ENCODE results near the gene NPHP1.
"Not testable (repeated sequence)": the region's sequence is repeated elsewhere in the genome, so short reads cannot be mapped to it uniquely, and the experiment has no call there.

The NPHP1 gene

DNA sequence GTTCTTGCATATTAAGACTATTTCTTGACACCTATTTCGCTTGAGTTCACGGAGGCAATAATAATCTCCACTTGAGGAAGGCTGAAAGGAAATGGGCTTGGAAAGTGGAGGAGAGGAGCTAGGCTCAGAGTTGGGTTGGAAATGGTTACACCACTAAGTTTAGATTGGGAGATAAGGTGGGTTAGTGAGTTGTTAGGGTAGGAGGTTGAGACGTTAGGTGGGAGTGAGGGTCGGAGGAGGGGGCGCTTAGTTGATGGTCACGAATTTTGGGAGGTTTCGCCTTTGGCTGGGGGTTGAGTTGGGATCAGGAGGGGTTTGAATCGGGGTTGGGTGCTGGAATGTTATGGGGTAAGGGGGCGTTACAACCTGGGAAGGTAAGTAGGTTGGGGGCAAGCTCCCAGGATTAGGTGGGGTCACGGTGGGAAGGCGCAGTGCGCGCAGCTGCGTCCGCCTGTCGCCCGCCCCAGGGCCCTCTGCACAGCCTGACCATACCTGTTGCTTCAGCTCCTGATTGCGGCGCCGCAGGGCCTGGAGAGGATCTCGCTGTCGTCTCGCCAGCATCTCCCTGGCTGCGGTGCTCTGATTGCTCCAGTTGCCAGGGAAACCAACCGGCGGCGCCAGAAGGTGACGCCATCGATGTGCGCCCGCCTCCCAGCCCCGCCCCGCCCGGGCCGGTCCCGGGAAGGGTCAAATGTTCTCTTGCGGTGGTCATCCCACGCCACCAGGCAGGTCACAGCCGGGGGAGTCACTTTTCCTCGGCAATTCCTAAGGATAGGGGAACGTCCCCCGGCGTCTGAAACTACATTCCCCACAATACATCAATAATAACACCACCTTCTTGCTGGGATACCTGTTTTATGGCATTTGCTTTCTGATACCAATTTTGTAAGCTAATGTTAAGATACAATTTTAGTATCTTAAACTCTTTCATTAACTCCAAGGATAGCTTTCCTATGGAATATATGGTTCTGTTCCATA is at the start of gene NPHP1:
Gene NPHP1 (minus strand): TSS at position 606 of the 978 bp plus-strand sequence. CDS start 45 bp downstream, at position 561.
- peaks cover 12% of the 10 kb centered on the region for H3K4me1 ChIP-seq (ENCODE audit: insufficient read depth, low read length, poor library complexity, severe bottlenecking)
- peak within 1 kb of the TSS; percentile 77 for H2AFZ ChIP-seq (ENCODE audit: low read length)
- peak within 1 kb of the TSS; percentile 83 for H3K4me2 ChIP-seq (ENCODE audit: low read depth, low read length, poor library complexity, severe bottlenecking)
- no peaks in the 10 kb centered on the region for H3F3A ChIP-seq (ENCODE audit: low read depth)
- no peak for TF ChIP-seq EZH2phosphoT487 (IDR thresholded peaks at IDR 0.05; ENCODE audit: borderline replicate concordance)
- TF ChIP-seq, protein P1, sequence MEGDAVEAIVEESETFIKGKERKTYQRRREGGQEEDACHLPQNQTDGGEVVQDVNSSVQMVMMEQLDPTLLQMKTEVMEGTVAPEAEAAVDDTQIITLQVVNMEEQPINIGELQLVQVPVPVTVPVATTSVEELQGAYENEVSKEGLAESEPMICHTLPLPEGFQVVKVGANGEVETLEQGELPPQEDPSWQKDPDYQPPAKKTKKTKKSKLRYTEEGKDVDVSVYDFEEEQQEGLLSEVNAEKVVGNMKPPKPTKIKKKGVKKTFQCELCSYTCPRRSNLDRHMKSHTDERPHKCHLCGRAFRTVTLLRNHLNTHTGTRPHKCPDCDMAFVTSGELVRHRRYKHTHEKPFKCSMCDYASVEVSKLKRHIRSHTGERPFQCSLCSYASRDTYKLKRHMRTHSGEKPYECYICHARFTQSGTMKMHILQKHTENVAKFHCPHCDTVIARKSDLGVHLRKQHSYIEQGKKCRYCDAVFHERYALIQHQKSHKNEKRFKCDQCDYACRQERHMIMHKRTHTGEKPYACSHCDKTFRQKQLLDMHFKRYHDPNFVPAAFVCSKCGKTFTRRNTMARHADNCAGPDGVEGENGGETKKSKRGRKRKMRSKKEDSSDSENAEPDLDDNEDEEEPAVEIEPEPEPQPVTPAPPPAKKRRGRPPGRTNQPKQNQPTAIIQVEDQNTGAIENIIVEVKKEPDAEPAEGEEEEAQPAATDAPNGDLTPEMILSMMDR (conservative IDR thresholded peaks at IDR 0.05; ENCODE audit: low read length), result no peak
- H3K27me3 ChIP-seq (ENCODE audit: insufficient read depth, low read length, poor library complexity, severe bottlenecking), result no peaks in the 10 kb centered on the region
- peak within 1 kb of the TSS; percentile 49 for H3K9ac ChIP-seq (ENCODE audit: low read depth, low read length, poor library complexity, severe bottlenecking)
- H3K4me3 ChIP-seq (ENCODE audit: low read length, poor library complexity, severe bottlenecking), result peak within 1 kb of the TSS; percentile 71
- H3K9me3 ChIP-seq (ENCODE audit: insufficient read depth, low read depth, low read length), result no peaks in the 10 kb centered on the region
- H3K79me2 ChIP-seq (ENCODE audit: insufficient read depth, low read length), result no peaks in the 10 kb centered on the region
- H3K36me3 ChIP-seq (ENCODE audit: insufficient read depth, low read length), result no peaks in the 10 kb centered on the region
- H3K9me2 ChIP-seq (replicated peaks; ENCODE audit: low read depth, low read length), result no peaks in the 10 kb centered on the region
- no peaks in the 10 kb centered on the region for H4K20me1 ChIP-seq (ENCODE audit: insufficient read depth, low read length, poor library complexity, severe bottlenecking)

DNA sequence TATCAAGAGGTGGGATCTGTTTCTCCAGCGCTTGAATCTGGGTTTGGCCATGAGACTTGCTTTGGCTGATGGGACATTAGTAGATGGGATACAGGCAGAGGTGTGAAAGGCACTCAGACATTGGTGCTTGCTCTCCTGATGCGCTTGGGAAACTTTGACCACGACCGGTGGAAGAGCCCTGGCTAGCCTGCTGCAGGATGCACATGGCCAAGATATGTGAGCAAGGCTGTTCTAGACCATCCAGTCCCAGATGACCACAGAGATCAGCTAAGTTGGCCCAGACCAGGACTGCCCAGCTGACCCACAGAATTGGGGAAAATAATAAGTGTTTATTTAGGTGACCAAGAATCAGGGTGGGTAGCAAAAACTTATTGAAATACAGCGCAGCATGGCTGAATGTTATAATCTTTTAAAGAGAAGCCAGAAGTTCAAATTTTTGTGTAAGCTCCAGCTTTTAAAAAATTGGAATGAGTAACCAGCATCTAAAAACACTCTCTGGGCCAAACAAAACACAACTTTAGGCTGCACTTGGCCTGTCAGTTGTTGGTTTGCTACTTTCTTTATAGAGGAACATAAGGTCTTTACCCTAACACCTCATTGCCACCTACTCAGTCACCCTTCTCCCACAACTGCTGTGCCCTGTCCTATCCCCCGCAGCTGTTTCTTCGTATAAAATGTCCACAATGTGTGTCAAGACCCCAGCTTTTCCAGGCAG is 43.4 kb upstream of the NPHP1 start:
- not testable (repeated sequence) for H3K9me3 ChIP-seq (ENCODE audit: insufficient read depth, low read depth, low read length); H2AFZ ChIP-seq (ENCODE audit: low read length); H3K4me2 ChIP-seq (ENCODE audit: low read depth, low read length, poor library complexity, severe bottlenecking); H4K20me1 ChIP-seq (ENCODE audit: insufficient read depth, low read length, poor library complexity, severe bottlenecking); H3K9me2 ChIP-seq (replicated peaks; ENCODE audit: low read depth, low read length); H3K4me1 ChIP-seq (ENCODE audit: insufficient read depth, low read length, poor library complexity, severe bottlenecking); H3K9ac ChIP-seq (ENCODE audit: low read depth, low read length, poor library complexity, severe bottlenecking); H3K27me3 ChIP-seq (ENCODE audit: insufficient read depth, low read length, poor library complexity, severe bottlenecking); H3K4me3 ChIP-seq (ENCODE audit: low read length, poor library complexity, severe bottlenecking); H3F3A ChIP-seq (ENCODE audit: low read depth); H3K36me3 ChIP-seq (ENCODE audit: insufficient read depth, low read length); H3K79me2 ChIP-seq (ENCODE audit: insufficient read depth, low read length)

DNA sequence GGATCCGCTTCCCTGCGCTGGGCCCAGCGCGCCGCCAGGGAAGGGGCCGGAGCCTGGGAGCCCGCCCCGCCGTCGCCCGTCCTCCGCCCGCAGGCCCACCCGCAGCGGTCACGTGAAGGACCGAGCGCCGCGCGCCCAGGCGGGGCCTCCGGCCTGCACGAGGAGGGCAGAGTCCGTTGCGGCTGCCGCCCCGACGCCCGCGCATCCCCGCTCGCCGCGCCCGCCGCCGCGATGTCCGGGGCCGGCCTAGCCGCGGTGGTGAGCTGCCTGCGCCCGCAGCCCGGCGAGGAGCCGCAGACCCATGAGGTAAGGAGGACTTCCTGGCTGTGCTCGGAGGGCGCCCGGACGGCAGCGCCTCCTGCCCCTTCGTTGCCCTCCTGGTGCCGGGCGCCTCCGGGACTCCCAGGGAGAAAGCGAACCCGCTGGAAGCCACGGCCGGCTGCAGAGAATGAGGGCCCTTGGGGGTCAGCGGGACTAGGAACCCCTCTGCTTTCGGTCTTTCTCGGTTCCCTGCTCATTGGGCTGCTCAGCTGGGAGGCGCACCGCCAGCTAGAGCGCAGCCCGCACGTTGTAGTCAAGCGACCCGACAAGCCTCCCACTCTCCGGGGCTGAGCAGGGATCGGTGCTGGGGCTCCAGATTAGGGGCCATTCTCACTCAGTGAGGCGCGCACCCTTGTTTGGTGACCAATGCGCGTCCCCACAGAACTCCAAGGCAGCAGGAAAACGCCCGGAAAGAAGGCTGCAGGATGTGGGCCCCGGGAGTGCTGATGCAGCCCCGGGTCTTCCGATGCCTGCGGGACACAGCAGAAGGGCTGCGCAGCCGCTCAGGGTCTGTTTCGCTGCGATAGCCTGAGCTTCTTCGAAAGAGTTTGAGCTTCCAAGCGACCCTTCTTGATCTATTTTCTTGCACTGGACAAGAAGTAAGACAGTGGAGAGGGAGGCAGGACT is 40.9 kb upstream of the NPHP1 start:
- H3F3A ChIP-seq (ENCODE audit: low read depth); H3K9ac ChIP-seq (ENCODE audit: low read depth, low read length, poor library complexity, severe bottlenecking); H3K4me1 ChIP-seq (ENCODE audit: insufficient read depth, low read length, poor library complexity, severe bottlenecking); H3K79me2 ChIP-seq (ENCODE audit: insufficient read depth, low read length); H4K20me1 ChIP-seq (ENCODE audit: insufficient read depth, low read length, poor library complexity, severe bottlenecking); H3K4me2 ChIP-seq (ENCODE audit: low read depth, low read length, poor library complexity, severe bottlenecking); H3K27me3 ChIP-seq (ENCODE audit: insufficient read depth, low read length, poor library complexity, severe bottlenecking); H3K9me3 ChIP-seq (ENCODE audit: insufficient read depth, low read depth, low read length); H3K4me3 ChIP-seq (ENCODE audit: low read length, poor library complexity, severe bottlenecking); H3K36me3 ChIP-seq (ENCODE audit: insufficient read depth, low read length); H2AFZ ChIP-seq (ENCODE audit: low read length); H3K9me2 ChIP-seq (replicated peaks; ENCODE audit: low read depth, low read length): not testable (repeated sequence)

DNA sequence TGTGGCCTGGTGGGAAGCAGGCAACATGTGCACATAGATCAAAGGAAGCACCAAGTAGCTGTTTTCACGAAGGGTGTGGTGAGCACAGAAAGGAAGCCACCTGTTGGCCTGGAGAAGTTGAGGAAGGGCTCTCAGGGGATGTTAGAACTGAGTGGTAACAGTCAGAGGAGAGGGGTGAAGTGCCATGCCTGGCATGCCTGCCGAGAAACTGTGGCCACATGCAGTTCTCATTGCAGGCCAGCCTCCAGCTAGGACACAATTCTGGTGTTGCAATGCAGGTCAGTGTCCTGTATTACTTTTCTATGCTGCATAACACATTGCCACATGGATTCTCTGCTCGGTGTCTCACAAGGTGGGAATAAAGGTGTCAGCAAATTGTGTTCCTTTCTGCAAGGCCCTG is 38.5 kb upstream of the NPHP1 start:
- not testable (repeated sequence) for H3K4me1 ChIP-seq (ENCODE audit: insufficient read depth, low read length, poor library complexity, severe bottlenecking); H2AFZ ChIP-seq (ENCODE audit: low read length); H3F3A ChIP-seq (ENCODE audit: low read depth); H4K20me1 ChIP-seq (ENCODE audit: insufficient read depth, low read length, poor library complexity, severe bottlenecking); H3K4me3 ChIP-seq (ENCODE audit: low read length, poor library complexity, severe bottlenecking); H3K9me3 ChIP-seq (ENCODE audit: insufficient read depth, low read depth, low read length); H3K79me2 ChIP-seq (ENCODE audit: insufficient read depth, low read length); H3K36me3 ChIP-seq (ENCODE audit: insufficient read depth, low read length); H3K9me2 ChIP-seq (replicated peaks; ENCODE audit: low read depth, low read length); H3K27me3 ChIP-seq (ENCODE audit: insufficient read depth, low read length, poor library complexity, severe bottlenecking); H3K9ac ChIP-seq (ENCODE audit: low read depth, low read length, poor library complexity, severe bottlenecking); H3K4me2 ChIP-seq (ENCODE audit: low read depth, low read length, poor library complexity, severe bottlenecking)

DNA sequence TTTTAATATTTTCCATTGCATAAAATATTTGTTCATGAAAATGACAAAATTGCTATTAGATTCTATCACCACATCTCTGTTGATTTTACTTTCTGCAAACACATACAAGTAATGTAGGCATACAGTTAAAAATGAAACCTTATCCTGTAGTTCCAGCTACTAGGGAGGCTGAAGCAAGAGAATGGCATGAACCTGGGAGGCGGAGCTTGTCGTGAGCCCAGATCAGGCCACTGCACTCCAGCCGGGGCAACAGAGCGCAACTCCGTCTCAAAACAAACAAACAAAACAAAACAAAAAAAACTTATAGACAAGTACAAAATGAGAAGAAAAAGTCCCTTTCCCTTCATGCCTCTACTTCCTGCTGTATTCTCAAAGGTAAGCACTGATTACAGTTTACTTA is 29.7 kb upstream of the NPHP1 start:
- not testable (repeated sequence) for H3K79me2 ChIP-seq (ENCODE audit: insufficient read depth, low read length); H3K9ac ChIP-seq (ENCODE audit: low read depth, low read length, poor library complexity, severe bottlenecking); H3K27me3 ChIP-seq (ENCODE audit: insufficient read depth, low read length, poor library complexity, severe bottlenecking); H3K4me2 ChIP-seq (ENCODE audit: low read depth, low read length, poor library complexity, severe bottlenecking); H3K4me1 ChIP-seq (ENCODE audit: insufficient read depth, low read length, poor library complexity, severe bottlenecking); H3K4me3 ChIP-seq (ENCODE audit: low read length, poor library complexity, severe bottlenecking); H3F3A ChIP-seq (ENCODE audit: low read depth); H3K36me3 ChIP-seq (ENCODE audit: insufficient read depth, low read length); H3K9me2 ChIP-seq (replicated peaks; ENCODE audit: low read depth, low read length); H3K9me3 ChIP-seq (ENCODE audit: insufficient read depth, low read depth, low read length); H2AFZ ChIP-seq (ENCODE audit: low read length); H4K20me1 ChIP-seq (ENCODE audit: insufficient read depth, low read length, poor library complexity, severe bottlenecking)

DNA sequence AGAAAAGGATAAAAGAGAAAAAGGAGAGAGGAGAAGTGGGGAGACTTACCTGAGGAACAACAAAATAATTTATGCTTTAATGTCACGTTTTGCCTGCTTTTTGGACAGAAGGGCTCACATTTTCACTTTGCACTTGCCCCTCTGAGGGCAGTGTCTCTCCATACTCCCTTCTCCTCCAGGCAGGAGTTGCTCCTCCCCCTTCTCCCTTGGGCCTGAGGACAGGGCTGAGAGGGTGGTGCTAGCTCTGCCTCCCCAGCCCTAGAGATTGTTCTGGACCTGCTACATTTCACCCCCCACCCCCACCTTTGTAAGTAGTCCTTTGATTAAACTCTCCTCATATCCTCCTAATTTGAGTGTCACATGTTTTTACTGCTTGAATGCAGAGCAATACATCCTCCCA is 25.1 kb upstream of the NPHP1 start:
- not testable (repeated sequence) for H3K4me1 ChIP-seq (ENCODE audit: insufficient read depth, low read length, poor library complexity, severe bottlenecking); H3K4me3 ChIP-seq (ENCODE audit: low read length, poor library complexity, severe bottlenecking); H3K79me2 ChIP-seq (ENCODE audit: insufficient read depth, low read length); H3K9me2 ChIP-seq (replicated peaks; ENCODE audit: low read depth, low read length); H3K27me3 ChIP-seq (ENCODE audit: insufficient read depth, low read length, poor library complexity, severe bottlenecking); H3F3A ChIP-seq (ENCODE audit: low read depth); H2AFZ ChIP-seq (ENCODE audit: low read length); H3K4me2 ChIP-seq (ENCODE audit: low read depth, low read length, poor library complexity, severe bottlenecking); H3K9me3 ChIP-seq (ENCODE audit: insufficient read depth, low read depth, low read length); H3K9ac ChIP-seq (ENCODE audit: low read depth, low read length, poor library complexity, severe bottlenecking); H4K20me1 ChIP-seq (ENCODE audit: insufficient read depth, low read length, poor library complexity, severe bottlenecking); H3K36me3 ChIP-seq (ENCODE audit: insufficient read depth, low read length)
